Natural killer cell treated with Interleukin-12 subunit alpha and Interleukin-12 subunit beta and Interleukin-15 and Interleukin-18, amount 100 ng/mL, for 72 hours (primary cell): ENCODE measurements around the gene NEDD1. TPM values are rescaled to one million over a fixed set of nuclear protein-coding genes. Genes with fewer than 3 reads are reported as not detected.

Source experiments
- ATAC-seq, 2 donors: fragments of 150-1000 bp; cut with Tn5 transposase in 1 of 2; sonication (Bioruptor Pico), chemical (Tn5 transposase) in 1 of 2; 2 replicates each; pipeline ENCODE4 v1.10.0; 2021
- DNase-seq: peaks from one replicate; pipeline ENCODE4 v3.0.0; 2022; ENCODE audit warnings: low spot score
- H3K27ac Mint-ChIP-seq, 2 donors: 1 replicate in 1 of 2; 2 replicates in 1 of 2; pipeline ENCODE4 v1.8.0; 2022; ENCODE audit warnings: mixed read lengths in 2 of 2, mild to moderate bottlenecking in 1 of 2, moderate library complexity in 1 of 2
- H3K27me3 Mint-ChIP-seq, 2 donors: 1 replicate in 1 of 2; 2 replicates in 1 of 2; pipeline ENCODE4 v1.8.0; 2022; ENCODE audit warnings: mixed read lengths in 2 of 2
- H3K36me3 Mint-ChIP-seq: one replicate; pipeline ENCODE4 v1.8.0; 2022; ENCODE audit warnings: mixed read lengths
- H3K4me1 Mint-ChIP-seq, 2 donors: 1 replicate in 1 of 2; 2 replicates in 1 of 2; pipeline ENCODE4 v1.8.0; 2022; ENCODE audit warnings: low read depth in 2 of 2, mixed read lengths in 2 of 2, mild to moderate bottlenecking in 1 of 2
- H3K4me3 Mint-ChIP-seq: one replicate; pipeline ENCODE4 v1.8.0; 2022; ENCODE audit warnings: mixed read lengths
- H3K9me3 Mint-ChIP-seq: 2 replicates; pipeline ENCODE4 v1.8.0; 2022; ENCODE audit warnings: mixed read lengths
- total RNA-seq, 2 donors: library from RNA; stranded (reverse); gene quantifications; one replicate each; pipeline ENCODE4 v1.2.3, GENCODE V29; 2022

The NEDD1 gene
- total RNA-seq, 2 donors from 2014 or later, result 31.9 to 35.6 TPM

- DNase-seq (no peak), ATAC-seq (no peak)
- Mint-ChIP-seq H3K9me3 (no peaks in the 10 kb centered on the region), H3K27ac (no peak overlapping the region), H3K4me1 (no peaks in the 10 kb centered on the region), H3K4me3 (no peak overlapping the region), H3K27me3 (peaks cover 15 to 21% of the 10 kb centered on the region in 2 donors), H3K36me3 (no peaks in the 10 kb centered on the region)
Measured at GRCh38 chr12:97003276-97003675, 96.2 kb downstream of the NEDD1 start.
